ENCODE measurements around the gene KCTD12. TPM values are rescaled to one million over a fixed set of nuclear protein-coding genes. Genes with fewer than 3 reads are reported as not detected.

KCTD12 gene
- total RNA-seq, 2 donors from 2014 or later, result 30.3 to 58.4 TPM

DNA sequence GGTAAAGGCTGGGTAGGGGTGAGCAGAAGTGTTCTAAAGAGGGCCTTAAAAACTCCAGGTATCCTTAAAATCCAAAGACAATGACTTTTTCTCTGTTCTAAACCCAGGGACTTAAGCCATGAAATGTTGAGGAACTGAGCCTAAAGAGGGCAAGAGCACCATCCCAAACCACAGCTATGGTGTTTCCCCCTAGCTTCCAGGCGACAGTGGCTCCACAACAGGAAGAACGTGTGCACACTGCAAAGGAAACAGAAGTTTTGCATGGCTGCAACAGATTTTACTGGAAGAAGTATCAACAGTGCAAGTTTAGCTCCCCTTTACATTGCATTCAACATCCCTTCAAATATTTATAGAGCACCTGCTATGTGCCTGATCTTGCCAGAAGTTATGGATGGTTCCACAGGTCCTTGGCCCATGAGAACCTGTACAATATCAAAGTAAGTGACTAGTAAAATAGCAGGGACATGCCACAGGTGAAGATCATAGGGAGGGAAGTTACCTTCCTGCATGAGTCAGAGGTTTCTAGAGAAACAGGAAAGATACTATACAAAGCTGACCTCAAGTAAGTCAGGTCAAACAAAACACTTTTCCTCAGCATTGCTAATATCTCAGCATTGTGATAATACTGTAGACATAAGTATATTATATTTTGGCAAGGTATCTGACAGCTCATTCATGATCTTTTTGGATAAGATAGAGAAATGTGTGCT lies 8.4 kb upstream of the KCTD12 start:
- no peaks in the 10 kb centered on the region for H3K36me3 ChIP-seq
- no peak for DNase-seq
- H3K9me3 ChIP-seq, result no peaks in the 10 kb centered on the region
- TF ChIP-seq, protein P1, sequence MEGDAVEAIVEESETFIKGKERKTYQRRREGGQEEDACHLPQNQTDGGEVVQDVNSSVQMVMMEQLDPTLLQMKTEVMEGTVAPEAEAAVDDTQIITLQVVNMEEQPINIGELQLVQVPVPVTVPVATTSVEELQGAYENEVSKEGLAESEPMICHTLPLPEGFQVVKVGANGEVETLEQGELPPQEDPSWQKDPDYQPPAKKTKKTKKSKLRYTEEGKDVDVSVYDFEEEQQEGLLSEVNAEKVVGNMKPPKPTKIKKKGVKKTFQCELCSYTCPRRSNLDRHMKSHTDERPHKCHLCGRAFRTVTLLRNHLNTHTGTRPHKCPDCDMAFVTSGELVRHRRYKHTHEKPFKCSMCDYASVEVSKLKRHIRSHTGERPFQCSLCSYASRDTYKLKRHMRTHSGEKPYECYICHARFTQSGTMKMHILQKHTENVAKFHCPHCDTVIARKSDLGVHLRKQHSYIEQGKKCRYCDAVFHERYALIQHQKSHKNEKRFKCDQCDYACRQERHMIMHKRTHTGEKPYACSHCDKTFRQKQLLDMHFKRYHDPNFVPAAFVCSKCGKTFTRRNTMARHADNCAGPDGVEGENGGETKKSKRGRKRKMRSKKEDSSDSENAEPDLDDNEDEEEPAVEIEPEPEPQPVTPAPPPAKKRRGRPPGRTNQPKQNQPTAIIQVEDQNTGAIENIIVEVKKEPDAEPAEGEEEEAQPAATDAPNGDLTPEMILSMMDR (IDR thresholded peaks at IDR 0.05), result no peak
- H3K27me3 ChIP-seq, result no peaks in the 10 kb centered on the region
- intact Hi-C loops (cut with DNase I), result no loop called here
- H3K4me1 ChIP-seq, result no peaks in the 10 kb centered on the region
- H3K4me3 ChIP-seq, result no peak overlapping the region
- no peak overlapping the region for H3K9ac ChIP-seq (ENCODE audit: low read depth in 2 of 2, low read length in 2 of 2)
- H3K27ac ChIP-seq, result no peak overlapping the region

DNA sequence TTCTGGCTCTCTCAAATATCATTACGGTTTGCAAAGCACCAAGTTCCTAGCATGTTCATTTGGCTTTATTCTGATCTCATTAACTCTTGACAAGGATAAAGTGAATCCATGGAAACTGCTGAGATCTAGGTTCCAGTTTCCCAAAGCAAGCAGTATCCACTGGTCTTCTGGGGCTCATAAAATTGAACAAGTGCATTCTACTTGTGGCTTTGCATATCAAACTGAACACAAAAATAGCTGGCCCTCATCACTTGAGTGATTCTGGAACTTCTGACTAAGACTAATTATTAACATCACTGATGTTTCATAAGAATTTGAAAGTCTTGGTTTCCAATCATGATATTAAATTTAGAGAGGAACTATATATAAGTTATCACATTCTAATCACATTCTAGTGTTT lies 6.3 kb upstream of the KCTD12 start:
- no peak for DNase-seq
- H3K9ac ChIP-seq (ENCODE audit: low read depth in 2 of 2, low read length in 2 of 2), result no peak overlapping the region
- no peak overlapping the region for H3K4me3 ChIP-seq
- intact Hi-C loops (cut with DNase I), result no loop called here
- H3K27me3 ChIP-seq, result no peaks in the 10 kb centered on the region
- H3K27ac ChIP-seq, result no peak overlapping the region
- no peaks in the 10 kb centered on the region for H3K36me3 ChIP-seq
- H3K4me1 ChIP-seq, result no peaks in the 10 kb centered on the region
- TF ChIP-seq, protein P1 (IDR thresholded peaks at IDR 0.05), result no peak
- no peaks in the 10 kb centered on the region for H3K9me3 ChIP-seq

DNA sequence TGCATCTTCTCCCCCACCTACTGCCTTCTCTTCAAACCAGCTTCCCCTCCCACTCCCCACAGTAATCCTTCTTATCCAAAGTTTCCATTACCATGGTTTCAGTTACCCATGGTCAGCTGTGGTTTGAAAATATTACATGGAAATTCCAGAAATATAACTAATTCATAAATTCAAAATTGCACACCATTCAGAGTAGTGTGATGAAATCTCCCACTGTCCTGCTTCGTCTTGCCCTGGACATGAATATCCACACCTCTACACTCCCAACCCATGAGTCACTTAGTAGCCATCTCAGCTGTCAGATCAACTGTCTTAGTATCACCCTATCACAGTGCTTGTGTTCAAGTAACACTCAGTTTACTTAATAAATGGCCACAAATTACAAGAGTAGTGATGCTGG lies 3.8 kb upstream of the KCTD12 start:
- TF ChIP-seq, protein P1 (IDR thresholded peaks at IDR 0.05), result no peak
- H3K27me3 ChIP-seq, result no peaks in the 10 kb centered on the region
- H3K9me3 ChIP-seq, result no peaks in the 10 kb centered on the region
- intact Hi-C loops (cut with DNase I), result no loop called here
- H3K4me3 ChIP-seq, result no peak overlapping the region
- no peaks in the 10 kb centered on the region for H3K4me1 ChIP-seq
- no peak overlapping the region for H3K9ac ChIP-seq (ENCODE audit: low read depth in 2 of 2, low read length in 2 of 2)
- H3K27ac ChIP-seq, result no peak overlapping the region
- no peak for DNase-seq
- H3K36me3 ChIP-seq, result no peaks in the 10 kb centered on the region

DNA sequence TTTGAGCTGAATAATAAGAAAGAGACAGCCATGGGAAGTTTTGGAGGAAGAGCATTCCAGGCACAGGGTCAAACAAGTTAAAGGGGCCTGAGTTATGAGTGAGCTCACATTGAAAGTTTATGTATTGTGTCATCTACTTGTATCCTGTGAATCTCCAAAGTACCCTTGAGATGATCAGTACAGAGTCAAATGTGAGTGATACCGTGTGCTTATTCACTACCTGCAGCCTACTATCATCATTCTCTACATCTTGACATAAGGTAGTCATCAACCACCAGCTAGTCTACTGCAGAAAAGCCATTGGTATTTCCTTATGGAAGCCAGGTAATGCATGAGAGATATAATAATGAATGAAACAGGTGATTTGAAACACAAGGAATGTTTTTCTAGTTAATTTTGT lies 3.0 kb upstream of the KCTD12 start:
- Histone ChIP-seq H3K4me3 (no peak overlapping the region), H3K9ac (ENCODE audit: low read depth in 2 of 2, low read length in 2 of 2) (no peak overlapping the region), H3K4me1 (no peaks in the 10 kb centered on the region), H3K27ac (no peak overlapping the region), H3K9me3 (no peaks in the 10 kb centered on the region), H3K36me3 (no peaks in the 10 kb centered on the region), H3K27me3 (no peaks in the 10 kb centered on the region)
- no peak for DNase-seq
- intact Hi-C loops (cut with DNase I), result loop anchor here (5.0 to 10.0 kb wide), 2 partner anchors 67 to 224 kb away; no protein-coding TSS in a partner anchor
- TF ChIP-seq, protein P1 (IDR thresholded peaks at IDR 0.05), result no peak

DNA sequence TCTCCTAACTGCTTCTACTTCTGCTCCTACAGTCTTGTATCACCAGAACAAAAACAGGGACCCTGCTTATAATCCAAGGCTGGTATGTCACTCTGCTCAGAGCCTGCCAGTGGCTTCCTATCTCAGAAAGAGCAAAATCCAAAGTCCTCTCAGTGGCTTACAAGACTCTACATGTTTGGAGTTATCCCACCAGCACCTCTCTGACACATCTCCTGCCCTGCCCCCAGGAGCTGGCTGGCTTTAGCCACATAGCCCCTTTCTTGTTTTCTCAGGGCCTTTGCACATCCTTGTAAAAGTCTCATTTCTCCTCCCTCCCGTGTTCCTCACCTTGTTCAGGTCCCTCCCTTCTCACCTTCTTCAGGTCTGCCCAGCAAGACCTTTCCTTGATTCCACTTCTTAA lies 2.2 kb upstream of the KCTD12 start:
- TF ChIP-seq, protein P1 (IDR thresholded peaks at IDR 0.05), result no peak
- H3K9me3 ChIP-seq, result no peaks in the 10 kb centered on the region
- intact Hi-C loops (cut with DNase I), result loop anchor here (5.0 to 10.0 kb wide), 2 partner anchors 66 to 224 kb away; no protein-coding TSS in a partner anchor

More for the DNA sequence above, 2.2 kb upstream of the KCTD12 start:
- Histone ChIP-seq H3K27ac (no peak overlapping the region), H3K9ac (ENCODE audit: low read depth in 2 of 2, low read length in 2 of 2) (no peak overlapping the region), H3K4me1 (no peaks in the 10 kb centered on the region), H3K4me3 (no peak overlapping the region), H3K36me3 (no peaks in the 10 kb centered on the region), H3K27me3 (no peaks in the 10 kb centered on the region)
- DNase-seq, result no peak
